Keratinocyte (primary cell): ENCODE measurements around the gene GATA2.

ENCODE experiments used
- EZH2 ChIP-seq: IDR thresholded peaks from one replicate; pipeline ENCODE4 v1.6.1; 2012; ENCODE audit warnings: inconsistent platforms, mild to moderate bottlenecking, low read length, moderate library complexity
- TF ChIP-seq, protein P1 (sequence below), 3 experiments: IDR thresholded peaks in 1 of 3; conservative IDR thresholded peaks in 1 of 3; optimal IDR thresholded peaks in 1 of 3; 2 replicates in 2 of 3; 3 replicates in 1 of 3; pipeline versions ENCODE3 to v1.5.1; 2011; ENCODE audit warnings: low read length in 3 of 3, mild to moderate bottlenecking in 3 of 3, moderate library complexity in 2 of 3, control low read depth in 1 of 3, inconsistent platforms in 1 of 3; ENCODE audit not compliant: insufficient read depth in 2 of 3; ENCODE audit errors: extremely low read depth in 1 of 3

DNA sequence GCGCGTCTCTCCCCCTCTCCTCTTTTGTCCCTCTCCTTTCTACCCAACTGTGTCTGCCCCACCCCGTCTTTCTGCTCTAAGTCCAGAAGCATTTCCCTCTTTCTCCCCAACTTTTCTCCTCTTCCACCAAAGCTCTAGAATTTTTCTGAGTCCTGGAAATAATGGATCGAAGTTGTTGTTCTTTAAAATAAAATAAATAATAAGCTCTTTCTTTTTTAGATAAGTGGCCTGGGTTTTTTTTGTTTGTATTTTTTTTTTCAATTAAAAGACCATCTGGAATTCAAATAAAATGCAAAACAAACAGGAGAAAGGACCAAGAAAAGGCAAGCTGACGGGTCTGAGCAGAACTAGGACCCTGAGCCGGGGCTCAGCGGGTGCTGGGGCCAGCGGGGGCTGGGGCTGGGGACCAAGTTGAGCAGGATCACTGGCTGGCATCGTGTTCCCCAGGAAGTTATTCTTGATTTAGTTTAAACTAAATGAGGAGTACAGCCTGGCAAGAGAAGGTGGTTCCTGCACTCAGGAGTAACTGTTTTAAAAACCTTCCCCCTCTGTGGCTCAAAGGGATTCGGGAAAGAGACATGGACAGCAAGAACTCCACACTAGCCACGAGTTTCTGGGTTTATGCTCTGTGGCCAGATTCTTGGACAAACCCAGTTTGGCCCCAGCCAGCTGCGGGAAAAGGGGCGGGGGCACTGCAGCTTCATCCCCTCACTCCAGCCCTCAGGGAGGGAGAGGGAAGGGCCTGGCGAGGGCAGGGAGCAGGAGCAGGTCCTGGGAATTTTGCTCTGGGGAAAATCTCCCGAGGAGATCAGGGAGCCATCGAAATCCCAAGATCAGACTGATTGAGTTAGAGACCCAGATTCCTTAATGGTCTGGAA, 8.4 kb downstream of the GATA2 start:
- TF ChIP-seq, protein P1, sequence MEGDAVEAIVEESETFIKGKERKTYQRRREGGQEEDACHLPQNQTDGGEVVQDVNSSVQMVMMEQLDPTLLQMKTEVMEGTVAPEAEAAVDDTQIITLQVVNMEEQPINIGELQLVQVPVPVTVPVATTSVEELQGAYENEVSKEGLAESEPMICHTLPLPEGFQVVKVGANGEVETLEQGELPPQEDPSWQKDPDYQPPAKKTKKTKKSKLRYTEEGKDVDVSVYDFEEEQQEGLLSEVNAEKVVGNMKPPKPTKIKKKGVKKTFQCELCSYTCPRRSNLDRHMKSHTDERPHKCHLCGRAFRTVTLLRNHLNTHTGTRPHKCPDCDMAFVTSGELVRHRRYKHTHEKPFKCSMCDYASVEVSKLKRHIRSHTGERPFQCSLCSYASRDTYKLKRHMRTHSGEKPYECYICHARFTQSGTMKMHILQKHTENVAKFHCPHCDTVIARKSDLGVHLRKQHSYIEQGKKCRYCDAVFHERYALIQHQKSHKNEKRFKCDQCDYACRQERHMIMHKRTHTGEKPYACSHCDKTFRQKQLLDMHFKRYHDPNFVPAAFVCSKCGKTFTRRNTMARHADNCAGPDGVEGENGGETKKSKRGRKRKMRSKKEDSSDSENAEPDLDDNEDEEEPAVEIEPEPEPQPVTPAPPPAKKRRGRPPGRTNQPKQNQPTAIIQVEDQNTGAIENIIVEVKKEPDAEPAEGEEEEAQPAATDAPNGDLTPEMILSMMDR (optimal IDR thresholded peaks at IDR 0.05 in 1 of 3, IDR thresholded peaks at IDR 0.05 in 1 of 3, conservative IDR thresholded peaks at IDR 0.05 in 1 of 3; ENCODE audit: extremely low read depth in 1 of 3, insufficient read depth in 2 of 3, low read length in 3 of 3), result no peak
- TF ChIP-seq EZH2, result no peak
